ENCODE measurements around the gene IRF4.

The IRF4 gene

DNA sequence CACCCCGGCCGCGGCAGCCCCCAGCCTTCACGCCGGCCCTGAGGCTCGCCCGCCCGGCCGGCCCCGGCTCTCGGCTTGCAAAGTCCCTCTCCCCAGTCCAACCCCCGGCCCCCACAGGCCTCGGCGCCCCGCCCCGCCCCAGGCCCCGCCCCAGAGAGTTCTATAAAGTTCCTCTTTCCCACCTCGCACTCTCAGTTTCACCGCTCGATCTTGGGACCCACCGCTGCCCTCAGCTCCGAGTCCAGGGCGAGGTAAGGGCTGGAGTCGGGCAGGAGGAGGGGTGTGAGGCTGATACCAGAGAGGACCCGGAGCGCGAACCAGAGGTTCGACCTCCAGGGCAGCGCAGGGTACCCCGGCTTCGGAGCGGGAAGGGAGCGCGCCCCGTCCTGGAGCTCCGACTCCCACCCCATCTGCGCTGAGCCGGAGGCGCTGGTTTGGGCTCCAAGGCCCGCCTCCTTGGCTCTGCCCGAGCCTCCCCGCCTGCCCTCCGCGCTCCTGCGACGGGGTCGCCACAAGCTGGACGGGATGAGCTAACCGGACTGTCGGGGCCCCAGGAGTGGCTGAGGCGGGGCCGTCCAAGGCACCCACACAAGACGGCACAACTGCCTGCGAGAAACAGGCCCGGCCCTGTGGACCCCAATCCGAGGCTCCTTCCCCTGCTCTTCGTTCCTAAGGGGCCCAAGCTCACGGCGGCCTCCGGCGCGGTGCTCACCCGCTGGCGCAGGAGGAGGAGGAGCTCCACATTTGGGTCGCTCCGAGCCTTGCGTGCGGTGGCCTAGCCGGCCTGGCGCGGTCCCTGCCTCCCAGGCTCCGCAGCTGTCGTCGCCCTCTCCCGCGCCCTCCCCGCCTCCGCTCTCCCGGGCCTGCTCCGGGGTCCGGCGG, at the start of gene IRF4:
TSS of gene IRF4 (plus strand) at position 194 of the 882 bp plus-strand sequence. CDS start 1,401 bp downstream, outside the sequence.
- FAIRE-seq (no peak), DNase-seq (ENCODE audit: low spot score) (no peak)

GRCh38 chr6:341914-342831, 49.4 kb upstream of the IRF4 start:
- FAIRE-seq (no peak), DNase-seq (ENCODE audit: low spot score) (no peak)

DNA sequence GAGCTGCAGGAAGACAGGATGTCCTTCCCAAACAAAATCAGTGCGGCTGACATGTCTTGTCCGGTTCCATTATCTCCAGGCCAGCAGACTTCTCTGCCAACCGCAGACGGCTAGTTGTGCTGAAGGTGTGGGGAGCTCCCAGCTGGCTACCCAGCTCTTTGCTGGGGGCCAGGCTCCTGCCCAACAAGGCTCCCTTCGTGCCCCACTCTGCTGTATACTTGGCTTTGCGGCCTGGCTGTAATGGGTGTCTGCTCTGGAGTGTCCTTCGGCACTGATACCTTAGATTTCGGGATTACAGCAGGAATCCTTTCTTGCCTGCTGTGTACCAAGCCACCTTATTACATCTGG, 48.7 kb upstream of the IRF4 start:
- DNase-seq (ENCODE audit: low spot score) (no peak), FAIRE-seq (no peak)

DNA sequence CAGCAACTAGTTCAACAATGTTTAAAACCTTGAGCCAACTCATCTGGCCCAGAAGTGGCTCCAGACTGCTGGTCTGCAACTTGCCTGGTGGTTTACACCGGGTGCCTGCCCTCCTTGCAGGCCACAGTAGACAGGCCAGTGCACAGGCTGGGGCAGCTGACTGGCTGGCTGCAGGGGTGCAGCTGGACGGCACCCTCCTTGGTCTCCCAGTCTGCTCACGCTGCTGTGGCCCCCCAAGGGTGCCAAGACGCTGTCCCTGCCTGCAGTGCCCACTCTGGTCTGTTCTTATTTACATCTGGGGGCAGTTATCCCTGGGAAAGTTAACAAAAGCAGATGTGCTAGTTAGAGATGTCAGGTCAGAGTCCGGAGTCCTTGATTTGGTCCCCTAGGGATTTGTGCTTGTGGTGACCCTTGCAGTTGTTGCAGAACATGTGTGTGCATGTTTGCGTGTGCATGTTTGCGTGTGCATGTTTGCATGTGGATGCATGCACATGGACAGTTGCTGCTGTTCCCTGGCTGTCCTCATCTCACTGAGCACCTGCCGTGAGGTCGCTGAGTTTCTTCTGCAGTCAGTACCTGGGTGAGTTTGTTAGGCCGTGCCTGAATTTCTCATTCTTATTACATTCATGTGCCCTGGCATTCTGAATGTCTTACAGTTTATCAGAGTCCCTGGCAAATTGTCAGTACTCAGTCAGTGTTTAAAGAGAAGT, 48.2 kb upstream of the IRF4 start:
- DNase-seq (ENCODE audit: low spot score) (no peak), FAIRE-seq (no peak)

DNA sequence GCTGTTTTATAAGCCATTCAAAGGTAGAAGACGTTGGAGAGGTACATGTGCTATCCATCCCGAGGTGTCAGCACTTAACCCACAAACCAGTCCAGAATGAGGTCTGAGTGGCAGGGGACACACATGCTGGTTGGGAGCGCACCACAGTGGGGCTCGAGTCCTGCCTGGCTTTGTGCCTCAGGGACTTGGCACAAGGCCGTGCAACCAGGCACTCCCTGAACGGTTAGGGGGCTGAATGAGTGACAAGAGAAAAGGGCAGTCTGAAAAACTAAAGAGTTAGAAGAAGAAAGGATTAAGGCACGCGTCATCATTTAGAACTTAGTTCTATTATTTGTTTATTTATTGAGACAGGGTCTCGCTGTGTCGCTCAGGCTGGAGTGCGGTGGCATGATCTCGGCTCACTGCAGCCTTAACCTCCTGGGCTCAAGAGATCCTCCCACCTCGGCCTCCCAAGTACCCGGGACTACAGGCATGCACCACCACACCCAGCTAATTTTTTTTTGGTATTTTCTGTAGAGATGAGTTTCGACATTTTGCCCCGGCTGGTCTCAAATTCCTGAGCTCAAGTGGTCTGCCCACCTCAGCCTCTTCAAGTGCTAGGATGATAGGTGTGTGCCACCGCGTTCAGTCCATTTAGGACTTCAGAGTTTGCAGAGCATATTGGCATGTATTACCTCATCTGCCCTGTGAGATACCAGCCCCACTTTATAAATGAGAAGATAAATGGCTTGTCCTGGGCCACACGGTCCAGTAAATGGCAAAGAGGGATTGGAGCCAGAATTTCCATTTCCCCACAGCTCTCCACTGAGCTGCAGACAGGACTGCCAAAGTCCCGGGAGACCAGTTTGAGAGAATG, 47.4 kb upstream of the IRF4 start:
- DNase-seq (ENCODE audit: low spot score) (no peak), FAIRE-seq (no peak)

DNA sequence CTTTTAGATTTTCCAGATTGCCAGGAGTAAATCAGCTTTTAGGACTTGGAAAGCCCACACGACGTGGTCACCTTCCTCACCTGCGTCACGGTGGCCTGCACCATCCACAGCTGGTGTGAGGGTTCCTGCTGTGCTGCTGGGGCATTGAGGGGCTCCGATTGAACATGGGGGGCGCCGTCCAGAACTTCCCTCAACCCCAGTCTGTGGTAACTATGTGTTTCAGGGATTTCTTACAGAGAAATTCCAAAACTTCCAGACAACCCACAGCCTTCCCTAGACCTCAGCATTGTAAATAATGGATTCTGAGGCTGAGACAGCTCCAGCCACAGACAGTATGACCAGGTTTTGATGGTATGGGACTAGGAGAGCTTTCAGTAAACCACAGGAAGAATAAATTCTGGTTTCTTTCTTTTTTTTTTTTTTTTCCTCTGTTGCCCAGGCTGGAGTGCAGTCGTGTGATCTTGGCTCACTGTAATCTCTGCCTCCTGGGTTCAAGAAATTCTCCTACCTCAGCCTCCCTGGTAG, 46.7 kb upstream of the IRF4 start:
- DNase-seq (ENCODE audit: low spot score) (no peak), FAIRE-seq (no peak)

DNA sequence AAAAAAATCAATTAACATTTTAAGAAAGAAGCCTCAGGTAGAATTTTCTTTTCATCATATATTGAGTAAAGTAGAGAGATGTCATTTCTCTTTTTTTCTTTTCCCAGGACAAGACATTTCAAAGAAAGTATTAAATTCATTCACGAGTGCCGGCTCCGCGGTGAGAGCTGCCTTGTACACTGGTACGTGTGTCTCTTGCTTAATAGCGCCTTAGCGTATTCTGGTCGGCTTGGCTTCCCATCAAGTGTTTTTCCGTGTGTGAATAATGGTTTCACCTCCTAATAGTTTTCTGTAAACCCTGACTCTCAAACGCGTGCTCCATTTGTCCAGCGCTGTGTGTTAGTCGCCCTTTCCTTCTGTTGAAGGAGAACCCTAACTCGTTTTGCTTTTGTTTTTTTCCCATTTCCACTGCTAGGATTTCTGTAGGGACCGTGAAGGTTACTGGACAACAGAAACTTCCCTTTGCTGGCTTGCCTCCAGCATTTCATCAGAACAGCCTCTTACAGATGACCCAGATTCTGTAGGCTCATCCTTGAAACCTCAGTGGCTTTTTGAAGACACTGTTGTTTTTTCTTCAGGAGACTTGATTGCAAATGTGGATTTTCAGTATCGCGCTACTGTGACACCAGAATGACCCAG, 45.7 kb upstream of the IRF4 start:
- DNase-seq (ENCODE audit: low spot score), result no peak

DNA sequence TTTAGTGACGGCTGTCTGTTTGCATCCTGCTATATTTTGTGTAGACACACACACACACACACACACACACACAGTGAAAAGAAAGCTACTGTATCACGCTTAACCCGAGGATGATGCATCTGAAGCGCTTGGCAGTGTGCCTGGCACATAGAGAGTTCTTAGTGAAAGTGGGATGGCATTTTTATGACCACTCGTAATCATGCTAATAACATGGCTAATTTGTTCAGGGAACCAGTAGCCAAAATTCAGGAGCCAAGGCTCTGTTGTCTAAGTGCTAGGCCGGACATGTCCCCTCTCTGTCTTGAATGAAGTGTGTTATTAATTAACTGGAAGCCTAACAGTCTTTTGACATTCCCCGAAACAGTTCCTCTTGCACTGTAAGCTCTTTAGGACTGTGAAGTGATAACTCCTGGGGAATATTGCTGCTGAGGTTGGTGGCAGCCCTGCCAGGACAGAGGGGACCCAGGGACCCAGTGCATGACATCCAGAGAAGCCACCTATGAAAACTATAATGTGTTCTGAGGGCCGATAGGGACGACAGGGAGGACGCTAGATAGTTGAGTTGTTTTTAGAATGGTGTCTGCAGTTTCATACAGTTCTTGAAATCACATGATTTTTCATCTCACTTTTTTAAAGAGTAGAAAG, 45.0 kb upstream of the IRF4 start:
- FAIRE-seq (no peak), DNase-seq (ENCODE audit: low spot score) (no peak)

More for the DNA sequence above, 45.7 kb upstream of the IRF4 start:
- FAIRE-seq, result no peak

- FAIRE-seq, result no peak
- no peak for DNase-seq (ENCODE audit: low spot score)
These were observed 44.3 kb upstream of the IRF4 start for GRCh38 chr6:347232-347631.

DNA sequence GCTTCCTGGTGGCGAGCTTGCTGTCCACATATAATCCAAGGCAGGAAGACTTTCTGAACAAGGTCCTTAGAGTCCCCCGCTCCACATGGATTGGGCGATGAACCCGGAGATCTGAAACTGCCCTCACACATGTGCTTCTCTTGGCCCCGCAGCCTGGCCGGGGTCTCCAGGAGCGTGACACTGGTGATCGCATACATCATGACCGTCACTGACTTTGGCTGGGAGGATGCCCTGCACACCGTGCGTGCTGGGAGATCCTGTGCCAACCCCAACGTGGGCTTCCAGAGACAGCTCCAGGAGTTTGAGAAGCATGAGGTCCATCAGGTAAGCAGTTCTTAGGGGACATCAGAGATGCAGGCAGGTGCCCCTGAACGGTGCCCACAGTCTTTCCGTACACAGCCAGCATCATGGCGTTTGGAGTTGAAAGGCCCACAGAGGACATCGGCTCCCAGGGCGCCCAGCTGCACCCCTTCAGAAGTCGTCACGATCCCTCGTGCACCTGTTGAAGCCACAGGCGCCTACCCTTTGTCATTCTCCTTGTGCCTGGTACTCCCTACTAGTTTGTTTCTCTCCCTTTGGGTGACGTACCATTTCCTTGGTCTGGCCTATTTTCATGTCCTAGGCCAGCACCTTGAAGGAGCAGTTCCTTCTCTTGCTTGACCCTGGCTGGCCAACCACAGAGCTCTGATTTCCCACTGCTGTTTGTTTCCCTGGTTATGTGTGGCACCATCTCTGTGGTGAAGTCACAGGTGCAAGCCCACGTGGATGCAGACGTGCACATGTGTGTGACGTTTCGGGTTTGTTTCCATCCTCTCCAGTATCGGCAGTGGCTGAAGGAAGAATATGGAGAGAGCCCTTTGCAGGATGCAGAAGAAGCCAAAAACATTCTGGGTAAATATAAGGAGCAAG, 43.3 kb upstream of the IRF4 start:
- FAIRE-seq, result no peak
- DNase-seq (ENCODE audit: low spot score), result no peak

DNA sequence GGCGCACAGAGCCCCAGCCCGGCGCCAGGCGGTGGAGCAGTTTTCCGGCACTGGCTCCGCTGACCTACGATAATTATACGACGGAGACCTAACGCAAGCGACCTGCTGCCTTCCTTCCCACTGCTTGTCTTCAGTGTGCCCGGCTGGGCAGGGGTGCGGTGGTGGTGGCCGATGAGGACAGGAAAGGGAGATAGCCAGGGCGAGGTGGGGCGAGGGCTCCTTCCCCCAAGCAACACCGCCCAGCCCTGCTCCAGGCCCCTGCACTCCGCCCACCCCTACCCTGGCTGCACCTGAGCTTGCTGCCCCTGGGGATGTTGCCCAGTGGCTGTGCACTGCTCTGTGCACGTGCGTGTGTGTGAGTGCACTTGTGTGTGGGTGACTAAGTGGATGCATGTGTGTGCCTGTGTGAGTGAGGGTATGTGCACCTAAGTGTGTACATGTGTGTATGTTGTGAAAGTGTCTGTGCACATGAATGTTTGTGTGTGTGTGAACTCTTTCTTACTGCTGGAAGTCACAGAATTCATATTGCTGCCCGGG, 42.6 kb upstream of the IRF4 start:
- FAIRE-seq (no peak), DNase-seq (ENCODE audit: low spot score) (no peak)

DNA sequence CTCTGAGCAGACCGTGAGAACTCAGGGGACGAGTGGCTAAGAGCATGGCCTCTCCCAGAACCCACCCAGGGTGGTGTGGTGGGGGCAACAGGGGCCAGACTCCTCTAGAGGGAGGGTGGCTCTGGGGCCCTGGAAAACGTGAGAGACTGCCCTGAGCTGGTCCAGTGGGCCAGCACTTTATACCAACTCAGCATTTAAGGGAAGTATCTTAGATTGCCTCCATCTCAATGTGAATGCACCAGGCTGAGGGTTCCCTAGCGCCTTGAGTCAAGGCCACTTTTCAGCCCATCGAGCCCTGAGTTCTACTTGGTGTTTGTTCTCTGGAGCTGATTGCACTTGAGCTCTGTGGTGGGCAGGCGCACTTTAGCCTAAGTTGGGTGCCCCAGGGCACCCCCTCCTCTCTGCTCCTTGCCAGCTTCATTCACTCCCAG, 42.0 kb upstream of the IRF4 start:
- FAIRE-seq (no peak), DNase-seq (ENCODE audit: low spot score) (no peak)

DNA sequence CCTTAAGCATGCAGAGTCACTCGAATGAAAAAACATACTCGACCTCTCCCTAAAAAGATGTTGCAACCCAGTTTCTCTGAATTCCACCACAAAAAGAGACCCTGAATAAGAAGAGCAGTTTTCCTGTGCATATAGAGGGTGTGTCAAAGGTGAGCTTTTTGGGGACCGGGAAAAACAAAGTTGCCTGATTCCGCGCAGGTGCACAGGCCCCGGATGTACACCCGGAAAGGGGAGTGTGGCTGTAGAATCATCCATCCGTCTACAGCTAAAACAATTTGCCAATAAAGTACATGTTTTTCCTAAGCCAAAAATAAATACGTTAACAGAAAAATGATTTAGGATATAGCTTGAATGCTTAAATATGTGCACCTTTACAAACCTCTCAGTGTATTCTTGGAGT, 41.2 kb upstream of the IRF4 start:
- no peak for DNase-seq (ENCODE audit: low spot score)
- FAIRE-seq, result no peak

DNA sequence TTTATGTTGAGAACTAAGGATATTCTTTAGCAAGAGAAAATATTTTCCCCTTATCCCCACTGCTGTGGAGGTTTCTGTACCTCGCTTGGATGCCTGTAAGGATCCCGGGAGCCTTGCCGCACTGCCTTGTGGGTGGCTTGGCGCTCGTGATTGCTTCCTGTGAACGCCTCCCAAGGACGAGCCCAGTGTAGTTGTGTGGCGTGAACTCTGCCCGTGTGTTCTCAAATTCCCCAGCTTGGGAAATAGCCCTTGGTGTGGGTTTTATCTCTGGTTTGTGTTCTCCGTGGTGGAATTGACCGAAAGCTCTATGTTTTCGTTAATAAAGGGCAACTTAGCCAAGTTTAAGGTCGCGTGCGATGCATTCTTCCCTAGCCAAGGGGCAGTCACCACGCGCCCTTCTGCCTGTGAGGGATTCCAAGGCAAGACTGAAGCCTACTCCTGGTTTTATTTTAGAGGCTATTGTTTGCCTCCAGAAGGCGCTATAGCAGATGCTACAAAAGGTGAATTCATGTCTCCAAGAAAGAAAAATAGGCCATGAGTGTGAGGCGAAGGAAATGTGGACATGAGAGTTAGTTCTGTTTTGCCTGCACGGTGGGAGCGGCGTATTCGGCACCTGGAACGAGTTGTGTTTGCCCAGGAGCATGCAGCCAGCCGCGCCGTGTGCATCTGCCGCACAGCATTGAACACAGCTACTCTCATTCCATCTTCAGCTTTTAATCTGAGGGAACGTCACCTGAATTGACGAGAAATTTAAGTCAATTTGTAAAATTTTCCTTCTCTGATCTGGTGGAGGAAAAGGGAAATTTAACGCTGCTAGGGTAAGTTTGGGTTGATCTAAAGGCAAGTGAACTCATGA, 40.3 kb upstream of the IRF4 start:
- DNase-seq (ENCODE audit: low spot score) (no peak), FAIRE-seq (no peak)

DNA sequence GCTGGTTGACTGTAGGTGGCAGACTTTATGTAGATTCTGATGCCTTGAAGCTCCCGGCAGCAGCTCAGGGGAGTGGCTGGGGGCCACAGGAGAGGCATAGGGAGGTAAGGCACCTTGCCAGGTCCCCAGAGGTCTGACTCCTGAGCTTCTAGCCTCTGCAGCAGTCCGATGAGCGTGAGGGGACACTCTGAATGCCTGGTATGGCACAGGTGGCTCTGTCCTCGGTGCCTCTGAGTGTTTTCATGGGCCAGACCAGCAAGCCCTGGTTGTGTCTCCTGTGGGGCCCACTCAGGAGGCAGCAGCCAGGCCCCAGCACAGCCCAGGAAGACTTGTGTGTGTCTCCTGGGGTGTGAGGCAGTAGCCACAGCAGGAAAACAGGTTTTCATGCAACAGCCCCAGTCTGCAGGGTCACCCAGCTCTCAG, 39.7 kb upstream of the IRF4 start:
- FAIRE-seq (no peak), DNase-seq (ENCODE audit: low spot score) (no peak)

DNA sequence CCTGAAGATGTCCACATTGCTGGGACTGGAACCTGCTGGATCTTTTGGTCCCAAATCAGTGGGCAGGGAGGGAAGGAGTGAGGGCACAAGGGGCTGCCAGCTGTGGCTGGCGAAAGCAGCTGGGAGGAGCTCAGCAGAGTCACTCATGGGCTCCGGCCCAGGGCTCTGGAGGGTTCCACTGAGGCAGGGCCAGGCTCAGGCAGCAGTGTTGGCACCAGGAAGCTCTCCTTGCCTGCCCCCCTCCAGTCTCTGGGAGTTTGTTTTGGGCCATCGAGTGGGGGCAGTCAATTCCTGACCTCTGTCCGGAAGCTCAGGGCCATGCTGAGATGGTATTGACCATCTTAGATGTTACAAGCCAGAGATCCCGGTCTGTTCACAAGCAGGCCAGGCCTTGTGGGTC, 39.1 kb upstream of the IRF4 start:
- DNase-seq (ENCODE audit: low spot score) (no peak), FAIRE-seq (no peak)

GRCh38 chr6:352896-353470, 38.6 kb upstream of the IRF4 start:
- no peak for DNase-seq (ENCODE audit: low spot score)
- no peak for FAIRE-seq
